HEK293T (cell line): Measurements from ENCODE around the gene CLMN.

ENCODE experiments used
- ARNT ChIP-seq: fragments of 450-650 bp; IDR thresholded peaks from 2 replicates; pipeline ENCODE4 v1.6.1; 2017; ENCODE audit warnings: mild to moderate bottlenecking
- FOXA1 ChIP-seq: fragments of 450-650 bp; IDR thresholded peaks from 2 replicates; pipeline ENCODE4 v1.6.1; 2016; ENCODE audit warnings: mild to moderate bottlenecking
- FOXK2 ChIP-seq: fragments of 450-650 bp; IDR thresholded peaks from 2 replicates; pipeline ENCODE4 v1.6.1; 2016; ENCODE audit warnings: mild to moderate bottlenecking
- FOXM1 ChIP-seq: fragments of 450-650 bp; IDR thresholded peaks from 2 replicates; pipeline ENCODE4 v1.6.1; 2017; ENCODE audit warnings: mild to moderate bottlenecking, borderline replicate concordance
- LEF1 ChIP-seq: fragments of 450-650 bp; IDR thresholded peaks from 2 replicates; pipeline ENCODE4 v1.6.1; 2017; ENCODE audit warnings: mild to moderate bottlenecking, borderline replicate concordance
- NFRKB ChIP-seq: fragments of 450-650 bp; IDR thresholded peaks from 2 replicates; pipeline ENCODE4 v1.6.1; 2016; ENCODE audit warnings: mild to moderate bottlenecking, moderate library complexity
- PKNOX1 ChIP-seq: fragments of 450-650 bp; IDR thresholded peaks from 2 replicates; pipeline ENCODE4 v1.6.1; 2016
- SP1 ChIP-seq: fragments of 450-650 bp; IDR thresholded peaks from 2 replicates; pipeline ENCODE4 v1.6.1; 2017
- SUZ12 ChIP-seq: fragments of 450-650 bp; IDR thresholded peaks from 2 replicates; pipeline ENCODE4 v1.6.1; 2016; ENCODE audit warnings: mild to moderate bottlenecking
- TARDBP ChIP-seq: fragments of 450-650 bp; IDR thresholded peaks from 2 replicates; pipeline ENCODE4 v1.6.1; 2016

DNA sequence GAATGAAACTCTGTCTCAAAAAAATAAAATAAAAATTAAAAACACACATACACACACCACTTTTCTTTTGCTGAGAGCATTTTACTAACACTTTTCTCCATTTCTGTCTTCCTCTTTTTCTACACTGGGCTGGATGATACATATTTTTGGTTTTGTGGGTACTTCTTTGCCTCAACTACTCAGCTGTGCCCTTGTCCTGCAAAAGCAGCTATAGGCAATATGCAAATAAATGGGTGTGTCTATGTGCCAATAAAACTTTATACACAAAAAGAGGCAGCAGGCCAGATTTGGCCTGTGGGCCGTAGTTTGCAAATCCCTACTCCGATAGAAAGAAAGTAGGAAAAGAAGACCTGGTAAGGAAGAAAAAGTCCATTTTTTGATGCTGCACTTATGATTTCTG lies 6.5 kb downstream of the CLMN start:
- TF ChIP-seq NFRKB (no peak), FOXM1 (no peak), PKNOX1 (no peak), ARNT (no peak), SP1 (no peak), SUZ12 (no peak), FOXA1 (no peak), LEF1 (no peak), FOXK2 (no peak), TARDBP (no peak)
